Activated T-cell treated with anti-CD3 and anti-CD28 coated beads for 4 hours (primary cell): ENCODE results near the gene BAIAP2.
A peak's percentile ranks its signal among the peaks of the same experiment; 100 is the strongest.

Experiments
- DNase-seq: peaks from one replicate; pipeline ENCODE4 v3.0.0-alpha.2; 2020

Gene BAIAP2

DNA sequence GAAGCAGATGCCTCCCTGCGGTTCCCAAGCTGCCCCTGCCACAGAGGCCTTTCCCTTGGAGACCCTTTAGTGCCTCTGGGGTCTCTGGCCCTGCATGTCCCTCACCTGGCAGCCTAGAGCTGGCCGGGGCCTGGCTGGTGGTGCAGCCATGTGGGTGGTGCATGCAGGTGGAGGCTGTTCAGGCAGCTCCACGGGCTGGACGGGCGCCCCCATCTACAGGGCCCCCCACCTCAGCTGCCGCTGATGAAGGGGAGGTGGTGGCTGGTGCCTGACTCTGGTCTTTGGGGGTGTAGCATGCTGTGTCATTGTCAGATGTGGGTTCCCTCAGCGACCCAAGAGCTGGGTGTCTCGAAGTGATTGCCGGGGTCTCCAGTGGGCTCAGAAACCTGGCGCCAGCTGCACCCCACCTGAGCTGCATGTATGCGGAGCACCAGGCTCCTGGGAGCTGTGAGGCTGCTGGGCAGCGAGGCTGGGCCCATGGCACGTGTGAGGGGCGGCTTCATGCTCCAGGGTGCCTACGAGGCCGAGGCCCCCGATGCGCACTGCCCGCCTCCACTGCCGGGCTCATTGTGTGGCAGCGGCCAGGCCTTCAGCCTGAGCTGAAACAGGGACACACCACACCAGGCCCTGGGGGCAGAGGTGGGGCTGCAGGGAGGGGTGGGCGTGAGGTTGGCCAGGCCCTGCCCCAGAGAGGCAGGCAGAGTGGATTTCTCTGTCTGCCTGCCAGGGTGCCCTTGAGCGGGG is 57.0 kb downstream of the BAIAP2 start:
- no peak for DNase-seq

DNA sequence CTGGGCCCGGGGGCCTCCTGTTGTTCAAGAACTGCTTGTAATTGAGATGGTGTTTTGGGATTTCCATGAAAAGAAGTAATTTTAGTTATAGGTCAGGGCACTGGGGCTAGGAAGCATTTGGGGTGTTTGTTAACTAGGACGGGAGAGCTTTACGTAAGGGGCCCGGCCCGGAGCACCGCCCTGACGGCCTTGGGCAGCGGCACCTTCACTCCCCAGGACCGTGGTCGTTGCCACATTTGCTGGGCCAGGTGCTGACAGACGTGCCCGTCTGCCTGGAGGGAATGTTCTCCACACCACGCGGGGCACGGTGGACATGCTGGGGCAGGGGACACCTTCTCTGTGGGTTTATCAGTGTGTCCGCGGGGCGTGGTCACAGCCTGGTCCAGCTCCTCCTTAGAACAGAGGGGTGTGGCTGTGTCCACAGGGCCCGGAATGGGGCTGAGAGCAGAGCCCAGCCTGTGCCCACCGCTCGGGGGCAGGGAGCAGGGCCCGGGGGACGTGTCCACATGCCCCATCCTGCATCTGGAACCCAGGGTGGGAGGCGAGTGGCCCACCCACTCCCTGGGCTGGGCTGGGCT is 57.7 kb downstream of the BAIAP2 start:
- no peak for DNase-seq

DNA sequence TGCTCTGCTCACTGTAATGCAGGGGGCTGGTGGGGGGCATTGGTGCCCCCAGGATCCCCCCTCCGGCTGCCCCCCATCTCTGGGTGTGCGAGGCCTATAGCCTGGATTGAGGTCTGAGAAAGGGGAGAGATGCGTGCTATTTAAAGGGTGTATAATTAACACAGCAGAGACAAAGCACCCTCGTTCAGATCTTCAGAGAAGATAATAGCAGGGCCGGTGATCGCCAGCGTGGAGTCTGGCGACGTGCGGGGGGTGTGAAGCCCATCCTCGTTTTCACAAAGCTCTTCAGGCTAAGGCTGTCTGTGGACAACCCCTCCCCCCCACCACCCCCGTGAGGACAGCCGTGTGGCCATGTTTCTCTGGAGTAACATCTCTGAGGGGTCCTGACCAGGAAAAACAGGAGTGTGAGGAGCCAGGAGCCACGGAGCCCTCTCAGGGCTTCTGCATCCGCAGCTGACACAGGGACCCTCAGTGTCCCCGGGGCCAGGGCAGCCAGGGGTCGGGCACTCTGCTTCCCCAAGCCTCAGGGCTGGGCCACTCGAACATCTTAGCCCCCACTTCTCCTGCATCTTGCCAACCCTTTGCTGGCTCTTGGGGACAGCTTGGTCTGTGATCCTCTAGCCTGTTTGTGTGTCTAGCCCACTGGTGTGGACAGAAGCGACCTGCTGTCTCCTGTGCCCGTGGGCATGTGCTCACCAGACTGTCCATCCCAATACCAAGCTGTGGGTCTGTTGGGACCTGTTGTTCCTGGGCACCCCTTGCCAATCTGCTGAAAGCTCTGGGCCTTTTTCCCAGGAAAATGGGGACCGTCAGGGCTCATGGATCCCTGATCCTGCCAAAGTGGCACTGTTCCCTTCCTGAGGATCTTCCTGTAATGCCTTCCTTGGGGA is 58.9 kb downstream of the BAIAP2 start:
- no peak for DNase-seq

DNA sequence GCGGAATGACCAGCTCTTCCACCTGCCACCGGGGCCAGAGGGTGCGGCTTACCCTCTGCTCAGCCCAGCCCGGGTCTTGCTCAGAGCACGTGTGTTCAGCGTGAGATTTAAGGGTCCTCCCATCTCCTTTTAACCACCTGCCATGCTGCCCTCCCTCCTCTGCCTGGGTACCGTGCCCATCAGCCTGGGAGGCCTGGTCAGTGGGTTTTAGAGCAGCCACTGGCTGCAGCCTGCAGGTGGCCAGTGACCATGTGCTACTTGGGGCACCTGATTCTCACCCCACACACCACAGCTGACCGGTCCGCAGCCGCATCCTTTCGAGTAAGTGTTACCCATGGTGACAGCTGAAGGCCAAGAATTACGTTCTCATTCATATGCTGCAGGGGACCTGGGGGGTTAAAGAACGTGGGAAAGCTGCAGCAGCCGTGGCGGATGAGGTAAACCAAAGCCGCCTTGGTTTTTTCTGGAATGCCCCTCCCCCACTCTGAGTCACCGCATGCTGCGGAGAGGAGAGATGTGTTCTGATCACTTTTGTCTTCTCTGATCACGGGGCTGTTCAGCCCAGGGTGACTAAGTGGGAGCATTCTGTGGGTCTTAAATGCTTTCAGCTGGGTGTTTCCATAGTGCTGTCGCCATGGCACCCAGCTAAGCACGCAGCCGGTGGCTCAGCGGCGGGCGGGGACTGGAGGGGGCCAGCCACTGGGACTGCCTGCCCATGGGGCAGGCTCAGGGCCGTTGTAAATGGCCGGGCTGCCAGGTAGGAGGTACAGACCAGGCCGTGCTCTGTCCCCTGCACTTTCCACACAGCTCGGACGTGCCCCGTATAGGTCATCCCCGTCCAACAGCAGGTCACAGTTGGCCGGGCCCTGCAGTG is 59.8 kb downstream of the BAIAP2 start:
- peak; percentile 85 for DNase-seq

DNA sequence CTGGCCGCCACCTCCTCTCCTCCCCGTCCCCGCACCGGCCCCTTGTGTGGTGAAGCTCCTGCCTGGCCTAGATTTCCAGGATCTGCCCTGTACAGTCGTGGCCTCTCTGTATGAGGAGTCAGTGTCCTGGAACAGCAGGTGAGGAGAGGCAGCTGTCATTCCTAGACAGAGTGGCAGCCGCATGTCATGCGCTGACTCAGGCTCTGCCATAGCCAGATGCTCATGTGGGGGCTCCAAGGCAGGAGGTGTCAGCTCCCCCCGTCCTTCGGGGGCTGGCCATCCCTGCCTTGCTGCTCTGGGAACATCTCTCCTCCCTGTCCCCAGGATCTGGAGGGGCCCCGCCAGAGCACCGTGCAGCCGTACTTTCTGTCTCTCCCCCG is 60.4 kb downstream of the BAIAP2 start:
- no peak for DNase-seq

DNA sequence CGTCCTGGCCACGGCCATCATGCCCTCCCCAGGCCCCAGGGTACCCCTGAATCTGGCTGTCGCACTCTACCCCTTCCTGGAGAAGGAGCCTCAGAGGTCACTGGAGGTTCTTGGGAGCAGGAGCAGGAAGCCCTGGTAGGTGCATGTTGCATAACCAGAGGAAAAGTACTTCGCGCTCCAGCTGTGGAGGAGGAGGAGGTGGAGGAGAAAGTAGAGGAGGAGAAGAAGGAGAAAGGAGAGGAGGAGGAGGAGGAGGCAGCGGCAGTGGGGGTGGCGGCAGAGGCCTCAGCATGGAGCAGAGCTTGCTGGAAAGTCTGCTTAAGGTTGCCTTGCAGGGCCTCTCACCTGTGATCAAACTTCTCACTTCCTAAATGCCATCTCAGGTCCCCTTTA is 61.8 kb downstream of the BAIAP2 start:
- DNase-seq: no peak

DNA sequence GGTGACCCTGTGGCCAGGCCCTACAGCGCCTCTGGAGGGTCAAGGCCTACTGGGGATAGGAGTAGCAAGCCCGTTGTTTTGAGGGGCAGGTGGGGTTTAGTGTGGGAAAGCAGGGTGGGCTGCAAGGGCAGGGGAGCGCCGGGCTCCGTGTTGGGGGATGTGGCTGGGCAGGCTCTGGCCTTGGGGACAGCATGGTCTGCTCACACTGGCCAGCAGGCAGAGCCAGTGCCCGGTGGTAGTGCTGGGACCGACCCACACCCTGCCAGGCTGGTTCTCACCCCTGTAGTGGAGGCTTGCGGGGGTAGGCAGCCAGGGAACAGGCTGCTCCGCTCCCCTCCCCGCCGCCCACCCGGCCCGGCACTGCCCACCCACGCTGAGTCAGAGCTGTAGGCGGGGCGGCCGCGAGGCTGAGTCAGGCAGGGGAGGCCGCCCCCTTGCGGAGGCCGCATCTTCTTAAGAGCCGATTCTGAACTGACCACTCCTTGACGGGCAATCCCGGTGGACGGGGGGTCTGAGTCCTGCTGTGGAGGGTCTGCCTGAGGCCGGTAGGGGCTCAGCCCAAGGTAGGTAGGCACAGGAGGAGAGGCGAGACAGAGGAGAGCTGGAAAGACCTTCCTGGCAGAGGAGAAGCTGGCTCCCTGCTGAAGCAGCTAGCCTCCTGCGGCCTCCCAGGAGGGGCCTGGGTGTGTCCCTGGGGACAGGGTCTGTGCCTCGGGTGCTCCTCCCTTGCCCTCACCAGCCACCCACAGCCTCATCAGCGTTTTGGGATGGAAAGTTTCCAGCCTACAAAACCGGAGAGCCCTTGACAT is 62.4 kb downstream of the BAIAP2 start:
- DNase-seq: peak; percentile 77

DNA sequence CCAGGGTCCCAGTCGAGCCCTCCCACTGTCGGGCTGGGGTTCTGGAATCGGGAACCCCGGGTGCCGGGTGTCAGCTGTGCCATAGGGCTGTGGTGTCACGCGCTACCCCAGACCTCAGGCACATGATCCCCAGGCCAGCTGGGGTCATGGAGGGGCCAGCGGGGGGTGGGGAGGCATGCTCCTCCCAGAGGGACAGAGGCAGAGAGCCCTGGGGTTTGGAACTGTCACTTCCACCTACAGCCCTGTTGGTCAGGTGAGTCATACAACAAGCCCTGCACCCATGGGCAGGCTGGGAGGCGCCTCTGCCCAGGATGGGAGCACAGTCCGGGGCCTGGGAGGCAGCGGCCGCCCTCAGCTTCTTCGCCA is 63.0 kb downstream of the BAIAP2 start:
- DNase-seq: no peak

DNA sequence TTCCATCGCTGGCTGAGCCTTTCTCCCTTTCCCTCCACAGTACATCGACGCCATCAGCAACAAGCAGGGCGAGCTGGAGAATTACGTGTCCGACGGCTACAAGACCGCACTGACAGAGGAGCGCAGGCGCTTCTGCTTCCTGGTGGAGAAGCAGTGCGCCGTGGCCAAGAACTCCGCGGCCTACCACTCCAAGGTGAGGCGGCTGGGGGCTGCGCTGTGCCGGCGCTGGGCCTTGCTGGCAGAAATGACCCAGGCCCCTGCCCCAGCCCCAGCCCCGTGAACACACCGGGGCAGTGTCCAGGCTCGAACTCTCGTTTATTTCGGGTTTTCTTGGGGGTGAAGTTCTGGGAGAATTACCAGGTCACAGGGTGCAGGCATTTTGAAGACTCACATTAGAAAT is 64.9 kb downstream of the BAIAP2 start:
- DNase-seq: no peak

DNA sequence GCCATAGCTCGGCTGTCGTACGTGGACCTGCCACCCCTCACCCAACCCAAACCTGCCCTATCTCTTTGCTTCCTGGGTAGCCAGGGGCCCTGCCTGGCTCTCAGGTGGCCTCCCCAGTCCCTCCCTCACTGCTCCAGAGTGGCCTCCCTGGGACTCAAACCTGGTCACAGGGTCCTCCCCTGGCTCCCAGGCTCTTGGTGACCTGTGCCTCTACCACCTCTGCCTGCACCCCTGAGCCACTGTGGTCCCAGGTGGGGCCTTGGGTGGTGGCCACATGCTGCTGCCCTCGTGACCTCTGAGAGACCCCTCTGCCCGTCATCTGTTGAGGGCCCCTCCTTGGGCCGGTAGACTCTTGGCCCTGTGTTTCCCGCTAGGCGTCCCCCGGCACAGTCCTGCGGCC is 65.7 kb downstream of the BAIAP2 start:
- DNase-seq: no peak

DNA sequence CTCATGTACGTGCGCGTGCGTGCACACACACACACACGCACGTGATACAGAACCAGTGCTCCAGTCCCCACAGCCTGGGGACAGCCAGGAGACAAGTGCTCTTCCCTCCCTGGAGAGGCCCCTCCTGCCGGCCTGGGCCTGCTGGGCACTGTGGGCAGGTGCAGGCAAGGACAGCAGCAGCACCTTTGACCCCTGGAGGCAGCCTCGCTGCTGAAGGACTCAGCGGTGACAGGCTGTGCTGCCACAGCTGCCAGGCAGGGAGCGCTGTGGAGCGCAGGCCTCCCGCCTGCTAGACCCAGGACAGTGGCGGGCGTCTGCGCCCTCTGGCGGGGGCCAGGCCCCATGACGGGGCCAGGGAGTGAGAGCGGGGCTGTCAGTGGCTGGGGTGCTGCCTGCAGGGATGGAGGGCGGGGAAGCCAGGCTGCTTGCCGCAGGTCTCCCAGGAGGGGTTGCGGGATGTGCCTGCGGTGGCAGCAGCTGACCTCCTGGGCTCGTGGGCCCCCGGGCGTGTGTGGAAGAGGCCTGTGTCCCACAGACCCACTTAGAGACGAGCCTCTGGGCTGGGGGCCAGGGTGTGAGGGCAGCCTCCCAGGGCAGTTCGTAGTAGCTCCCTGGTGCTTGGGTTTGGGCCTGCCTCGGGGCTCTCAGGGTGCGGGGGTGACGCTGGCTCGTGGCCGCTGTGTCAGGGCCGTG is 66.8 kb downstream of the BAIAP2 start:
- peak; percentile 82 for DNase-seq

DNA sequence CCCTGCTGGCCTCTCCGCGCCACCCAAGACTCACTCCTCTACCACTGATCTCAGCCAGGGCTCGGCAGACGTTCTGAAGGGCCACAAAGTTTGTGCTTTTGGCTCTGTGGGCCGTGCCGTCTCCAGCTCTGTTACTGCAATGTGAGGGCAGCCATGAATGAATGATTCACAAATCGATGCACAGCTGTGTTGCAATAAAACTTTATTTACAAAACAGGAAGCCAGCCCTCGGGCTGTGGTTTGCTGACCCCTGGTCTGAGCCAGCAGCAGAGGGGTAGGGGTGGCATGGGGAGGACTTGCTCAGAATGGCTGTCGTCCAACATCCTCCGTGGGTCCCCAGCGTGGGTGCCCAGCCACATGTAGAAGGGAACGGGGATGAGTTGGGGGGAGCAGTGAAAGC is 67.4 kb downstream of the BAIAP2 start:
- no peak for DNase-seq

DNA sequence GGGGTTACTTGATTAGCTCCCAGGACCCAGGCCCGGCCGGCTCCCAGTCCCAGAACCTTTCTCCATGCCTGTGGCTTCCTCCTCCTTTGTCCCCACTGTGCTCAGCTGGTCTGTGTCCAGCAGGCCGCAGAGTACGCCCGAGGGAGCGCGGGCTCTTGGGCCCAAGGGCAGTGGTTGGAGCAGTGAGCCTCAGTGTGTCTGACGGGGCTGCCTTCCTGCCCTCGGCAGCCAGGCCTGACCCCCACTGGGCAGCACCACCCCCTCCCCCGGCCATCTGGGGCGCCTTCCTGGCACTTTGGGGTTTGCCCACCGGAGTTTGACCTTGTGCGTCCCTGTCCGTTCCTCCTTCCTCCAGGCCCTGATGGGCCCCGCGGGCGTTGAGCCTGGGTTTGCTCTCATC is 67.9 kb downstream of the BAIAP2 start:
- DNase-seq: no peak

DNA sequence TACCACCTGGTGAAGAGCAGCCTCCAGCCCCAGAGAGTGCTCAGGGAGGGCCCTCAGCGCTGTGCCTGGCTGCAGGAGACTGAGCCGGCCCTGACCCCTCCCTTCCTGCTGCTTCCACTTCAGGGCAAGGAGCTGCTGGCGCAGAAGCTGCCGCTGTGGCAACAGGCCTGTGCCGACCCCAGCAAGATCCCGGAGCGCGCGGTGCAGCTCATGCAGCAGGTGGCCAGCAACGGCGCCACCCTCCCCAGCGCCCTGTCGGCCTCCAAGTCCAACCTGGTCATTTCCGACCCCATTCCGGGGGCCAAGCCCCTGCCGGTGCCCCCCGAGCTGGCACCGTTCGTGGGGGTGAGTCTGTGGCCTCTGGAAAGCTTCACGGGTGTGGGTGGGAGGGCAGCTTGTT is 68.4 kb downstream of the BAIAP2 start:
- no peak for DNase-seq

DNA sequence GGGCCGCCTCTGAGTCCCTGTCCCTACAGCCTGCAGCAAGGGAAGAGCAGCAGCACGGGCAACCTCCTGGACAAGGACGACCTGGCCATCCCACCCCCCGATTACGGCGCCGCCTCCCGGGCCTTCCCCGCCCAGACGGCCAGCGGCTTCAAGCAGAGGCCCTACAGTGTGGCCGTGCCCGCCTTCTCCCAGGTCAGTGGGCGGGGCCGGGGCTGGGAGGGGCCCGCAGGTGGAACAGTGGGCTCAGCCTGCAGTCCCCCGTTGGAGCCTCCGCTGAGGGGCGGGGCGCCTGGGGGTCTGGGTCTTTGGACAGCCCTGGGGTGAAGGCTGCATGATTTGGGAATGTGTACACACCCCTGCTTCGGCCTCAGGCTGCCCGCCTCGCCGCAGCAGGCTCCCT is 71.8 kb downstream of the BAIAP2 start:
- DNase-seq: no peak

DNA sequence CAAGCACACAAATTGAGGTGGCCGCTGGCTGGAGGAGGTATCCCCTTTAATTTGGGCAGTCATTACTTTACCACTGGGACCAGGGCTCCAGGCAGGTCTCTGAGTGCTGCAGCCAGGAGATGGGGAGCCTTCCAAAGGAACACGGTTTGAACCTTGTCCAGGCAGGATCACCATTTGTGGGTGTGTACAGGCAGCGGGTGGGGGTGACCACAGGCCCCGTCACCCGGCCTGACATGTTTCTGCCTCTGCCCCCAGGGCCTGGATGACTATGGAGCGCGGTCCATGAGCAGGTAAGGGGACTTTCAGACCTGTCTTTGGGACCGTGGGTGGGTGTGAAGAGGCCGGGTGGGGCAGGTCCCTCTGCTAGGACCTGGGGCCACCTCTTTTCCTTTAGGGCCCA is 73.3 kb downstream of the BAIAP2 start:
- no peak for DNase-seq

DNA sequence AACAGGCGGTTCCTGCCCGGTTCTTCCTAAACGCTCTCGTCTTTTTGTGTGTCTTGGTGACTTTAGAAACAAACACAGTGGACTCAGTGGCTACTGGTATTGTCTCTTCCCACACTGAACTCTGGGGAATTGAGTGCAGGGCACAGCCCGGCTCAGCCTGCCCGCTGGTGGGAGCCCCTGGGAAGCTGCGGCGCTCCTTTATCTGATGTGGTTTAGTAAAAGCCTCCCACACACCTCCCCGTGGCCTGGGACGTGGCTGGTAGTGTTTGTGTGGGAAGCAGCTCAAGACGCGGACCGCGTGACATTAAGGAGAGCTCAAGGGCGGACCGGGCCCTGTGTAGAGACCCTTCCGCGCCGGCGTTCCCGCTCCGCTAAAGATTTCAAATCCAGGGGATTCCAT is 75.0 kb downstream of the BAIAP2 start:
- no peak for DNase-seq

DNA sequence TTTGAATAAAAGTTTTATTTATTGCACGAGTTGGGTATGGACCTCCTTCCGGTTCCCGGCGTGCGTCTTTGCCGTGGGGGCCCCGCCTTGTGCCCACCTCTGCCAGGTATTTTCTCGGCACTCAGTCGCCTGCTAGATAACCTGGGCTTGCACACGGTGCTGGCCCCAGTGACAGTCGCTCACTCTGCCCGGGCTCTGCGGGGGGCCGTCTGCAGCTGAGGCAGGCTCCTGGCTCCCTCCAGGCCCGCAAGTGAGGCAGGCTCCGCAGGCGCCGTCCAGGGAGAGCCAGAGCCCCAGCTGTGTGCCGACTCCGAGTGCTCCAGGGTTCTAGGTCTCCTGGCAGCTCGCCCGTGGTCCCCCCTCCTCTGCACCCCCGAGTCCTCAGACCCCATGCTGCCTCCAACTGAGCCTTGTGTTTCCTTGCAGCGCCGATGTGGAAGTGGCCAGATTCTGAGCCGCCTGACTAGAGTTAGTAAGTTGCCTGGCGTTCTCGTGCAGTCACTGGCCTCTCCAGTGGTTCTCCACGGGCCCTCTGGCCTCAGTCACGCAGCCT is 75.6 kb downstream of the BAIAP2 start:
- DNase-seq: no peak

DNA sequence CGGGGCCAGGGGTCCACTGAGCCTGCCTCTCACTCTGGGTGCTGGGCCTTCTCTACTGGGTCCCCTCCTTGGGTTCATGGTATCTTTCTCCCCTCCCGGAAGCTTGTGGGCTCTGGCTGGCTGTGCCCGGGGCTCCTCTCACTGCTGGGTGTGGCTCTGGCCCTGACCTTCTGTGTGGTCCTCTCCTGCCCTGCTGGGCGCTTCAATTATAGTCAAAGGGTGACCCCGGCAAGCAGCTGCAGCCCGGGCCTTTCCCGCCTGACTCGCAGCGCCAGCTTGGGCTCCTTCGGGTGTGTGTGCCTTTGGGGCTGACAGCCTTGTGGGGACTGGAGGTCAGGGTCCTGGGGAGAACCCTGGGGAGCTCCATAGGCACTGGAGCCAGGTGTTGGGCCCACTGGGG is 76.1 kb downstream of the BAIAP2 start:
- DNase-seq: no peak

DNA sequence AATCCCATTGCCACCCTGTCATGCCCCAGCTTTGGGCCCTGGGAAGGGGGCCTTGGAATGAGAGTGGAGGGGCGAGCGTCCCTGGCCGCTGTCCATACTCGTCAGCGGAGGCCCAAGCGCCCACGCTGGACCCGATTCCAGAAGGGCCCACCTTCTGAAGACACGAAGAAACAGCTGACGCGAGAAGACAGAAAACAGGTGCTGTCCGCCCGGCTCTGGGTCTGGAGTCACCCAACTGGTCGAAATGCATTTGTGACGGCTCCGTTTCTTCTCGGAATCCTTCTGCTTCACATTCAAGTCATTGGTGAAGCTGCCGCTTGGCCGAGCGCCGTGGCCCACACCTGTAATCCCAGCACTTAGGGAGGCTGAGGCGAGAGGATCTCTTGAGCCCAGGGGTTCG is 77.5 kb downstream of the BAIAP2 start:
- DNase-seq: no peak

DNA sequence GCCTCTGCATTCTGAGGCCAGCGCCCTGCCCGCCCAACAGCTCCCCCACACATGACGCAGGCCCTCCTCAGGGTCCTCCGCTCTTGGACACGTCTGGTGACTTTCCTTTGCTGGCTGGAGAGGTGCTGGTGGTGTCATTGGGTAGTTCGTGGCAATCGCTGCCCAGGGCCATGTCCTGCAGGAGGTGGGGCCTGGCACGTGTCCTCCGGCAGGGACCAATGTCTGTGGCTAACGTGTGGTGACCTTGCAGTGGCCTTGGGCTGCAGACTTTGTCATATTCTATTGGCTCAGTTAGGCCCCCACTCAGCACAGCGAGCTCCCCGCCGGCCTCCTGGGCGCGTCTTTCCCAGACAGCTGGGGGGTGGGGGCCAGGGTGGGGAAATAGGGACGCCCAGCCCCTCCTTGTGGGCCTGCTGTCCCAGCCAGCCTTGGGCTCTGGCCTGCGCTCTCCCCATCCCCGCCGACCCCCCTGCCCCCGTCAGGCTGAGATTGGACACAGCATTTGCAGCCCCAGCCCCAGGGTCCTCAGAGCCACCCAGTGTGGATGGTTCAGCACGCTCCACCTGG is 78.3 kb downstream of the BAIAP2 start:
- DNase-seq: no peak
